Ovary (tissue), 9 donors: ENCODE results near the gene MIPEP. TPM values are rescaled to one million over a fixed set of nuclear protein-coding genes. Genes with fewer than 3 reads are reported as not detected.

ENCODE experiments used
- DNase-seq, 5 donors: peaks; one replicate each; pipeline ENCODE4 v3.0.0-alpha.2; 2019 to 2020
- H3K27ac ChIP-seq, 2 donors: fragments of 200-600 bp; one replicate each; pipeline versions ENCODE4 v1.5.1 to v1.8.0; 2019 to 2022
- H3K27me3 ChIP-seq: fragments of 200-600 bp; one replicate; pipeline ENCODE4 v1.8.0; 2022
- H3K36me3 ChIP-seq: fragments of 200-600 bp; sonication (generic); one replicate; pipeline ENCODE4 v1.5.1; 2019
- H3K4me1 ChIP-seq: one replicate; pipeline ENCODE4 v1.8.1; 2013; ENCODE audit warnings: mild to moderate bottlenecking, moderate library complexity; ENCODE audit not compliant: insufficient read depth
- H3K4me3 ChIP-seq: fragments of 200-600 bp; sonication (generic); one replicate; pipeline ENCODE4 v1.5.1; 2017
- H3K9me3 ChIP-seq, 2 donors: fragments of 200-600 bp in 1 of 2; sonication (generic) in 1 of 2; one replicate each; pipeline versions ENCODE4 v1.5.1 to v1.8.1; 2013 to 2019; ENCODE audit warnings: mild to moderate bottlenecking in 1 of 2, moderate library complexity in 1 of 2
- CTCF ChIP-seq, 3 donors: fragments of 450-650 bp in 2 of 3; fragments of 200-600 bp in 1 of 3; IDR thresholded peaks; one replicate each; pipeline versions ENCODE4 v1.5.1 to v1.8.0; 2016 to 2022; ENCODE audit warnings: antibody characterized with exemption in 3 of 3, mild to moderate bottlenecking in 1 of 3
- EP300 ChIP-seq: sonication (generic); formaldehyde crosslinking; IDR thresholded peaks from one replicate; pipeline ENCODE4 v1.6.1; 2017; ENCODE audit warnings: antibody characterized with exemption
- POLR2A ChIP-seq: fragments of 450-650 bp; IDR thresholded peaks from one replicate; pipeline ENCODE4 v1.6.1; 2017; ENCODE audit warnings: antibody characterized with exemption, mild to moderate bottlenecking, moderate library complexity
- WGBS, 3 donors: extraction: QIAGEN DNeasy Blood & Tissue Kit in 1 of 3; methylation state at CpG; one replicate each; pipeline versions ENCODE4 v1.1.5 to v1.1.7; 2013 to 2017; 5-methylcytosine and 5-hydroxymethylcytosine counted together
- intact Hi-C, 4 donors: fragments of 100-400 bp; cut with DNase I; formaldehyde crosslinking; loops; one replicate each; pipeline versions ENCODE4 v1.11.0 to v1.15.1; 2022 to 2023
- polyA plus RNA-seq, 2 donors: library from polyadenylated mRNA; stranded (reverse); fragments of 200-250 nt in 1 of 2; fragments of 350-450 nt in 1 of 2; fragmentation: Illumina TruSeq in 1 of 2; extraction: RNeasy Lipid Tissue Mini Kit (QIAGEN cat#74804) in 1 of 2; gene quantifications; one replicate each; pipeline ENCODE4 v1.2.3, GENCODE V29; 2013 to 2014
- total RNA-seq, 7 donors: library from RNA; depleted of rRNA in 2 of 7; stranded (reverse); fragments of >200 nt in 2 of 7; fragmentation: NEBNext Ultra II Directional in 3 of 7; extraction: Animal tissue kit (Norgen Biotek cat#: 25700) in 3 of 7; gene quantifications; one replicate each; pipeline versions ENCODE4 v1.1.0 to v1.2.4, GENCODE V29; 2016 to 2023
- donor health status: DM: no; HTN: no; CAD: no; lungs with moderate emphysema.
- donor health status: DM: no; HTN: no; CAD: no.
- donor health status: Bipolar disorder and iron deficiency.
- donor health status: DM: yes; HTN: yes; CAD: no.
- donor health status: DM: no; HTN: no; CAD: no.
- donor health status: DM: yes; HTN: yes; CAD: no.

The MIPEP gene
- total and polyA plus RNA-seq, 9 donors = 7.1 to 18.8 (median 12.9) TPM

- Histone ChIP-seq H3K27ac (no peak overlapping the region), H3K36me3 (no peaks in the 10 kb centered on the region), H3K27me3 (no peaks in the 10 kb centered on the region), H3K4me1 (no peaks in the 10 kb centered on the region), H3K9me3 (no peaks in the 10 kb centered on the region), H3K4me3 (no peak overlapping the region)
- intact Hi-C loops = no loop called here
- no peak for DNase-seq
- no peak for TF ChIP-seq CTCF (IDR thresholded peaks at IDR 0.05)
- no peak for TF ChIP-seq EP300
- TF ChIP-seq POLR2A = no peak
- WGBS, 3 donors = 94 to 98% (median 95%) methylated on average over 3 of the region's 3 CpGs
Observed at GRCh38 chr13:23915308-23915707, 26.1 kb upstream of the MIPEP start.

- Histone ChIP-seq H3K36me3 (no peaks in the 10 kb centered on the region), H3K4me3 (no peak overlapping the region), H3K4me1 (no peaks in the 10 kb centered on the region), H3K27ac (no peak overlapping the region), H3K9me3 (no peaks in the 10 kb centered on the region), H3K27me3 (no peaks in the 10 kb centered on the region)
- intact Hi-C loops = no loop called here
- 79 to 90% (median 82%) methylated on average over 1 of the region's 1 CpG for WGBS, 3 donors
- TF ChIP-seq EP300 = no peak
- no peak for TF ChIP-seq CTCF (IDR thresholded peaks at IDR 0.05)
- TF ChIP-seq POLR2A = no peak
- DNase-seq = no peak
Observed at GRCh38 chr13:23912469-23912868, 23.3 kb upstream of the MIPEP start.

- DNase-seq = no peak
- intact Hi-C loops = no loop called here
- no peaks in the 10 kb centered on the region for H3K9me3 ChIP-seq
- TF ChIP-seq CTCF (IDR thresholded peaks at IDR 0.05) = no peak
- TF ChIP-seq POLR2A = no peak
- TF ChIP-seq EP300 = no peak
- H3K4me1 ChIP-seq = no peaks in the 10 kb centered on the region
- no peak overlapping the region for H3K27ac ChIP-seq
- no peaks in the 10 kb centered on the region for H3K36me3 ChIP-seq
- H3K27me3 ChIP-seq = peaks cover 2% of the 10 kb centered on the region
- no peak overlapping the region for H3K4me3 ChIP-seq
Observed at GRCh38 chr13:23909606-23910005, 20.4 kb upstream of the MIPEP start.

GRCh38 chr13:23905766-23906165, 16.6 kb upstream of the MIPEP start:
- H3K4me1 ChIP-seq = no peaks in the 10 kb centered on the region
- no peaks in the 10 kb centered on the region for H3K9me3 ChIP-seq
- intact Hi-C loops = no loop called here
- H3K4me3 ChIP-seq = no peak overlapping the region
- DNase-seq = no peak
- TF ChIP-seq EP300 (no peak), POLR2A (no peak), CTCF (IDR thresholded peaks at IDR 0.05) (no peak)
- H3K27me3 ChIP-seq = peaks cover 2% of the 10 kb centered on the region
- H3K27ac ChIP-seq = no peak overlapping the region
- H3K36me3 ChIP-seq = no peaks in the 10 kb centered on the region
- 89 to 98% (median 96%) methylated on average over 2 of the region's 2 CpGs for WGBS, 3 donors

- TF ChIP-seq EP300 (no peak), POLR2A (no peak), CTCF (IDR thresholded peaks at IDR 0.05) (no peak)
- no peak for DNase-seq
- Histone ChIP-seq H3K4me3 (no peak overlapping the region), H3K27ac (no peak overlapping the region), H3K36me3 (no peaks in the 10 kb centered on the region), H3K9me3 (no peaks in the 10 kb centered on the region), H3K4me1 (no peaks in the 10 kb centered on the region), H3K27me3 (peaks cover 2% of the 10 kb centered on the region)
- intact Hi-C loops = no loop called here
- WGBS, 3 donors = 24 to 39% (median 26%) methylated on average over 10 to 16 of the region's 16 CpGs
Observed at GRCh38 chr13:23903906-23904280, 14.7 kb upstream of the MIPEP start.
